ENCODE results near the gene ZFR.

The ZFR gene

GRCh38 chr5:32388432-32389129 is 56.0 kb downstream of the ZFR start:
- no CpG with 5 or more reads among the region's 6 CpGs for WGBS (ENCODE audit: extremely low coverage, insufficient coverage, low lambda C conversion rate)
- Histone ChIP-seq H3K4me3 (ENCODE audit: low read length) (no peak overlapping the region), H3K18ac (ENCODE audit: low read length) (no peak overlapping the region), H2BK120ac (ENCODE audit: low read depth, low read length) (no peak overlapping the region), H3K79me2 (ENCODE audit: control insufficient read depth, insufficient read depth, low read length) (no peaks in the 10 kb centered on the region), H3K27me3 (ENCODE audit: insufficient read depth, low read length, poor library complexity) (no peaks in the 10 kb centered on the region), H3K4ac (ENCODE audit: low read depth, low read length) (no peak overlapping the region), H3K56ac (ENCODE audit: low read length) (no peak overlapping the region), H4K5ac (ENCODE audit: low read length) (no peak overlapping the region), H3K4me2 (ENCODE audit: low read length) (no peak overlapping the region), H3K36me3 (ENCODE audit: control insufficient read depth, insufficient read depth, low read length) (peaks cover 6% of the 10 kb centered on the region), H3K23ac (ENCODE audit: low read length) (no peak overlapping the region), H3K27ac (ENCODE audit: low read depth, low read length) (no peak overlapping the region), H3K79me1 (ENCODE audit: low read length) (no peaks in the 10 kb centered on the region), H2BK15ac (replicated peaks; ENCODE audit: low read depth) (no peak overlapping the region), H2AK5ac (ENCODE audit: low read length) (no peak overlapping the region), H3K4me1 (ENCODE audit: control insufficient read depth, low read depth, low read length) (no peaks in the 10 kb centered on the region), H4K8ac (ENCODE audit: low read depth, low read length) (no peak overlapping the region), H3K9ac (ENCODE audit: low read length) (no peak overlapping the region), H2BK5ac (ENCODE audit: low read length) (no peak overlapping the region)
- DNase-seq = no peak

- no peak overlapping the region for H3K4me3 ChIP-seq (ENCODE audit: low read length)
- no peak overlapping the region for H2BK120ac ChIP-seq (ENCODE audit: low read depth, low read length)
- no peak overlapping the region for H3K18ac ChIP-seq (ENCODE audit: low read length)
- no peak overlapping the region for H3K56ac ChIP-seq (ENCODE audit: low read length)
- H3K4me1 ChIP-seq (ENCODE audit: control insufficient read depth, low read depth, low read length) = no peaks in the 10 kb centered on the region
- H3K23ac ChIP-seq (ENCODE audit: low read length) = no peak overlapping the region
- H3K4ac ChIP-seq (ENCODE audit: low read depth, low read length) = no peak overlapping the region
- H3K27ac ChIP-seq (ENCODE audit: low read depth, low read length) = no peak overlapping the region
- no peak overlapping the region for H2BK5ac ChIP-seq (ENCODE audit: low read length)
- H3K36me3 ChIP-seq (ENCODE audit: control insufficient read depth, insufficient read depth, low read length) = peaks cover 6% of the 10 kb centered on the region
- no peak overlapping the region for H3K9ac ChIP-seq (ENCODE audit: low read length)
- no peak for DNase-seq
- H4K5ac ChIP-seq (ENCODE audit: low read length) = no peak overlapping the region
- H2BK15ac ChIP-seq (replicated peaks; ENCODE audit: low read depth) = no peak overlapping the region
- no peaks in the 10 kb centered on the region for H3K79me1 ChIP-seq (ENCODE audit: low read length)
- H3K79me2 ChIP-seq (ENCODE audit: control insufficient read depth, insufficient read depth, low read length) = no peaks in the 10 kb centered on the region
- no peaks in the 10 kb centered on the region for H3K27me3 ChIP-seq (ENCODE audit: insufficient read depth, low read length, poor library complexity)
- no peak overlapping the region for H2AK5ac ChIP-seq (ENCODE audit: low read length)
- H3K4me2 ChIP-seq (ENCODE audit: low read length) = no peak overlapping the region
- no peak overlapping the region for H4K8ac ChIP-seq (ENCODE audit: low read depth, low read length)
These were observed 56.7 kb downstream of the ZFR start for GRCh38 chr5:32387841-32388240.

GRCh38 chr5:32387211-32387610 is 57.3 kb downstream of the ZFR start:
- no peak overlapping the region for H3K4ac ChIP-seq (ENCODE audit: low read depth, low read length)
- no peaks in the 10 kb centered on the region for H3K4me1 ChIP-seq (ENCODE audit: control insufficient read depth, low read depth, low read length)
- no peak overlapping the region for H3K9ac ChIP-seq (ENCODE audit: low read length)
- H2BK120ac ChIP-seq (ENCODE audit: low read depth, low read length) = no peak overlapping the region
- no peaks in the 10 kb centered on the region for H3K79me2 ChIP-seq (ENCODE audit: control insufficient read depth, insufficient read depth, low read length)
- no peaks in the 10 kb centered on the region for H3K79me1 ChIP-seq (ENCODE audit: low read length)
- H4K8ac ChIP-seq (ENCODE audit: low read depth, low read length) = no peak overlapping the region
- no CpG with 5 or more reads among the region's 3 CpGs for WGBS (ENCODE audit: extremely low coverage, insufficient coverage, low lambda C conversion rate)
- H3K23ac ChIP-seq (ENCODE audit: low read length) = no peak overlapping the region
- no peak overlapping the region for H3K27ac ChIP-seq (ENCODE audit: low read depth, low read length)
- no peak overlapping the region for H3K56ac ChIP-seq (ENCODE audit: low read length)
- H3K27me3 ChIP-seq (ENCODE audit: insufficient read depth, low read length, poor library complexity) = no peaks in the 10 kb centered on the region
- H3K36me3 ChIP-seq (ENCODE audit: control insufficient read depth, insufficient read depth, low read length) = peaks cover 6% of the 10 kb centered on the region
- H2BK5ac ChIP-seq (ENCODE audit: low read length) = no peak overlapping the region
- no peak overlapping the region for H3K4me2 ChIP-seq (ENCODE audit: low read length)
- no peak overlapping the region for H4K5ac ChIP-seq (ENCODE audit: low read length)
- no peak overlapping the region for H3K4me3 ChIP-seq (ENCODE audit: low read length)
- DNase-seq = no peak
- H2AK5ac ChIP-seq (ENCODE audit: low read length) = no peak overlapping the region
- no peak overlapping the region for H2BK15ac ChIP-seq (replicated peaks; ENCODE audit: low read depth)
- no peak overlapping the region for H3K18ac ChIP-seq (ENCODE audit: low read length)

GRCh38 chr5:32384621-32385020 is 59.9 kb downstream of the ZFR start:
- H2AK5ac ChIP-seq (ENCODE audit: low read length) = no peak overlapping the region
- no peaks in the 10 kb centered on the region for H3K79me1 ChIP-seq (ENCODE audit: low read length)
- H3K9ac ChIP-seq (ENCODE audit: low read length) = no peak overlapping the region
- H3K36me3 ChIP-seq (ENCODE audit: control insufficient read depth, insufficient read depth, low read length) = peaks cover 3% of the 10 kb centered on the region
- no peak overlapping the region for H3K56ac ChIP-seq (ENCODE audit: low read length)
- H4K5ac ChIP-seq (ENCODE audit: low read length) = no peak overlapping the region
- no peaks in the 10 kb centered on the region for H3K4me1 ChIP-seq (ENCODE audit: control insufficient read depth, low read depth, low read length)
- no peak overlapping the region for H3K4me2 ChIP-seq (ENCODE audit: low read length)
- H4K8ac ChIP-seq (ENCODE audit: low read depth, low read length) = no peak overlapping the region
- H2BK15ac ChIP-seq (replicated peaks; ENCODE audit: low read depth) = no peak overlapping the region
- no peak overlapping the region for H3K4me3 ChIP-seq (ENCODE audit: low read length)
- no peak overlapping the region for H2BK120ac ChIP-seq (ENCODE audit: low read depth, low read length)
- no peak overlapping the region for H2BK5ac ChIP-seq (ENCODE audit: low read length)
- no peak for DNase-seq
- no peaks in the 10 kb centered on the region for H3K79me2 ChIP-seq (ENCODE audit: control insufficient read depth, insufficient read depth, low read length)
- no peak overlapping the region for H3K23ac ChIP-seq (ENCODE audit: low read length)
- no peak overlapping the region for H3K4ac ChIP-seq (ENCODE audit: low read depth, low read length)
- no peak overlapping the region for H3K27ac ChIP-seq (ENCODE audit: low read depth, low read length)
- H3K18ac ChIP-seq (ENCODE audit: low read length) = no peak overlapping the region
- no peaks in the 10 kb centered on the region for H3K27me3 ChIP-seq (ENCODE audit: insufficient read depth, low read length, poor library complexity)

- H4K8ac ChIP-seq (ENCODE audit: low read depth, low read length) = no peak overlapping the region
- H2AK5ac ChIP-seq (ENCODE audit: low read length) = no peak overlapping the region
- H2BK120ac ChIP-seq (ENCODE audit: low read depth, low read length) = no peak overlapping the region
- no peak overlapping the region for H3K56ac ChIP-seq (ENCODE audit: low read length)
- no peak overlapping the region for H3K23ac ChIP-seq (ENCODE audit: low read length)
- no peak overlapping the region for H2BK5ac ChIP-seq (ENCODE audit: low read length)
- no peaks in the 10 kb centered on the region for H3K79me1 ChIP-seq (ENCODE audit: low read length)
- H3K18ac ChIP-seq (ENCODE audit: low read length) = no peak overlapping the region
- no peak overlapping the region for H4K5ac ChIP-seq (ENCODE audit: low read length)
- no peak overlapping the region for H2BK15ac ChIP-seq (replicated peaks; ENCODE audit: low read depth)
- WGBS (ENCODE audit: extremely low coverage, insufficient coverage, low lambda C conversion rate) = no CpG with 5 or more reads among the region's 3 CpGs
- no peaks in the 10 kb centered on the region for H3K4me1 ChIP-seq (ENCODE audit: control insufficient read depth, low read depth, low read length)
- H3K4me2 ChIP-seq (ENCODE audit: low read length) = no peak overlapping the region
- no peaks in the 10 kb centered on the region for H3K79me2 ChIP-seq (ENCODE audit: control insufficient read depth, insufficient read depth, low read length)
- H3K27ac ChIP-seq (ENCODE audit: low read depth, low read length) = no peak overlapping the region
- H3K4ac ChIP-seq (ENCODE audit: low read depth, low read length) = no peak overlapping the region
- no peak for DNase-seq
- H3K4me3 ChIP-seq (ENCODE audit: low read length) = no peak overlapping the region
- peaks cover 3% of the 10 kb centered on the region for H3K36me3 ChIP-seq (ENCODE audit: control insufficient read depth, insufficient read depth, low read length)
- no peaks in the 10 kb centered on the region for H3K27me3 ChIP-seq (ENCODE audit: insufficient read depth, low read length, poor library complexity)
- no peak overlapping the region for H3K9ac ChIP-seq (ENCODE audit: low read length)
These were observed 61.0 kb downstream of the ZFR start for GRCh38 chr5:32383586-32383985.

GRCh38 chr5:32383065-32383464 is 61.5 kb downstream of the ZFR start:
- H3K79me1 ChIP-seq (ENCODE audit: low read length) = no peaks in the 10 kb centered on the region
- no peaks in the 10 kb centered on the region for H3K79me2 ChIP-seq (ENCODE audit: control insufficient read depth, insufficient read depth, low read length)
- H3K9ac ChIP-seq (ENCODE audit: low read length) = no peak overlapping the region
- no peak for DNase-seq
- no peak overlapping the region for H2BK5ac ChIP-seq (ENCODE audit: low read length)
- H3K56ac ChIP-seq (ENCODE audit: low read length) = no peak overlapping the region
- H3K4me1 ChIP-seq (ENCODE audit: control insufficient read depth, low read depth, low read length) = no peaks in the 10 kb centered on the region
- H2BK15ac ChIP-seq (replicated peaks; ENCODE audit: low read depth) = no peak overlapping the region
- WGBS (ENCODE audit: extremely low coverage, insufficient coverage, low lambda C conversion rate) = no CpG with 5 or more reads among the region's 2 CpGs
- H3K36me3 ChIP-seq (ENCODE audit: control insufficient read depth, insufficient read depth, low read length) = peaks cover 1% of the 10 kb centered on the region
- no peak overlapping the region for H3K27ac ChIP-seq (ENCODE audit: low read depth, low read length)
- no peak overlapping the region for H2AK5ac ChIP-seq (ENCODE audit: low read length)
- H2BK120ac ChIP-seq (ENCODE audit: low read depth, low read length) = no peak overlapping the region
- H3K4me3 ChIP-seq (ENCODE audit: low read length) = no peak overlapping the region
- no peak overlapping the region for H3K4me2 ChIP-seq (ENCODE audit: low read length)
- no peak overlapping the region for H3K18ac ChIP-seq (ENCODE audit: low read length)
- no peak overlapping the region for H3K23ac ChIP-seq (ENCODE audit: low read length)
- H4K5ac ChIP-seq (ENCODE audit: low read length) = no peak overlapping the region
- H3K4ac ChIP-seq (ENCODE audit: low read depth, low read length) = no peak overlapping the region
- no peaks in the 10 kb centered on the region for H3K27me3 ChIP-seq (ENCODE audit: insufficient read depth, low read length, poor library complexity)
- no peak overlapping the region for H4K8ac ChIP-seq (ENCODE audit: low read depth, low read length)

Measured in mesendoderm (in vitro differentiated cells).